ENCODE results near the gene FBLN2.

FBLN2 gene

DNA sequence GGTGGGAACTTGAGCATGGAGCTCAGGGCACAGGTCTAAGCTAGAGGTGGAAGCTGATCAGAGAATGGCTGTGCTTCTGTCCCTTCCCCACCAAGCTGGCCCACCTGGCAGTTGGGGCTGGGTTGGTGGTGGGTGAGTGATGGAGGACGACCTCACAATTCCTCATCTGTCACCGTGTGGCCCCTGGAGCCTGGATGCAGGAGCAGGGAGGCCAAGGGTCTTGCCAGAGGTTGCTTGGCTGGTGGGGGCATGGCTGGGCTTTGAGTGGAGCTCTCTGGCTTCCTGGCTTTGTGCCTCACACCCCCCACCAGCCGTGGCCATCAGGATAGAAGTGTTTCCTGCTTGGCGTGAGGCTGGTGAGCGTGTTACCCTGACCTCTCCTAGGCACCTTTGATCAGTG lies 36.0 kb downstream of the FBLN2 start:
- H3K4me3 ChIP-seq (ENCODE audit: control insufficient read depth, low read depth, low read length) = no peak overlapping the region
- no peak for DNase-seq (ENCODE audit: low read depth)
- no peak for TF ChIP-seq CTCF (IDR thresholded peaks at IDR 0.05; ENCODE audit: control insufficient read depth, insufficient read depth, low read depth, low read length, missing control alignments)

GRCh38 chr3:13587442-13587841 lies 38.5 kb downstream of the FBLN2 start:
- no peak for DNase-seq (ENCODE audit: low read depth)
- H3K4me3 ChIP-seq (ENCODE audit: control insufficient read depth, low read depth, low read length) = no peak overlapping the region
- TF ChIP-seq CTCF (IDR thresholded peaks at IDR 0.05; ENCODE audit: control insufficient read depth, insufficient read depth, low read depth, low read length, missing control alignments) = no peak

GRCh38 chr3:13588221-13588701 lies 39.3 kb downstream of the FBLN2 start:
- no peak overlapping the region for H3K4me3 ChIP-seq (ENCODE audit: control insufficient read depth, low read depth, low read length)
- TF ChIP-seq CTCF (IDR thresholded peaks at IDR 0.05; ENCODE audit: control insufficient read depth, insufficient read depth, low read depth, low read length, missing control alignments) = no peak
- no peak for DNase-seq (ENCODE audit: low read depth)

GRCh38 chr3:13588993-13589392 lies 40.1 kb downstream of the FBLN2 start:
- no peak for DNase-seq (ENCODE audit: low read depth)
- no peak for TF ChIP-seq CTCF (IDR thresholded peaks at IDR 0.05; ENCODE audit: control insufficient read depth, insufficient read depth, low read depth, low read length, missing control alignments)
- H3K4me3 ChIP-seq (ENCODE audit: control insufficient read depth, low read depth, low read length) = no peak overlapping the region

DNA sequence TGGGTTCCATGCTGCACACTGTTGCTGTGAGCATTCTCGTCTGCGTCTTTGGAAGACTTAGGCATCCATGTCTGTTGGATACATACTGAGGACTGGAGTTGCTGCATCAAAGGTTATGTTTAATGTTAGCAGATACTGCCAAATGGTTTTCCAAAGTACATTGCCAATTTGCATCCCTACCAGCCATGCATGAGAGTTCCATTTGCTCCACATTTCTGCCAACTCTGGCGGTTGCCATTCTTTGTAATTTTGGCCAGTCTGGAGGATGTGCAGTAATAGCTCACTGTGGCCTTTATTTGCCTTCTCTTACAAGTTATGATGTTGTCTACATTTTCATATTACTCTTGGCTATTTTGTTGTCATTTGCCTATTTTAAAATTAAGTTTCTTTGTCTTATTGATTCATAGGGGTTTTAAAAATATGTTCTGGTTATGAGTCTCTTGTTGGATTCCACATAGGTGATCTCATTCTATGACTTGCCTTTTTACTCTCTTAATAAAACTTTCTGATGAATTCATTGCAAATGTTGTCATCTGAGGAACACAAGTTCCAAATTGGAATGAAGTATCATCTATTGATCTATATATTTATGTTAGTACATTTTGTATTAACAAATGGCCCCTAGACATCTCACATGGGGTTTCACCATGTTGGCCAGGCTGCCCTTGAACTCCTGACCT lies 42.1 kb downstream of the FBLN2 start:
- no peak overlapping the region for H3K4me3 ChIP-seq (ENCODE audit: control insufficient read depth, low read depth, low read length)
- no peak for DNase-seq (ENCODE audit: low read depth)
- no peak for TF ChIP-seq CTCF (IDR thresholded peaks at IDR 0.05; ENCODE audit: control insufficient read depth, insufficient read depth, low read depth, low read length, missing control alignments)

GRCh38 chr3:13593615-13594014 lies 44.7 kb downstream of the FBLN2 start:
- no peak for TF ChIP-seq CTCF (IDR thresholded peaks at IDR 0.05; ENCODE audit: control insufficient read depth, insufficient read depth, low read depth, low read length, missing control alignments)
- DNase-seq (ENCODE audit: low read depth) = no peak
- no peak overlapping the region for H3K4me3 ChIP-seq (ENCODE audit: control insufficient read depth, low read depth, low read length)

All from AG09309 (cell line).